Measurements from ENCODE around the gene LCN6. TPM values are rescaled to one million over a fixed set of nuclear protein-coding genes. Genes with fewer than 3 reads are reported as not detected.
A peak's percentile ranks its signal among the peaks of the same experiment; 100 is the strongest.

Gene LCN6
- total RNA-seq, 4 donors from 2014 or later = 16.2 to 31.4 (median 22.7) TPM

DNA sequence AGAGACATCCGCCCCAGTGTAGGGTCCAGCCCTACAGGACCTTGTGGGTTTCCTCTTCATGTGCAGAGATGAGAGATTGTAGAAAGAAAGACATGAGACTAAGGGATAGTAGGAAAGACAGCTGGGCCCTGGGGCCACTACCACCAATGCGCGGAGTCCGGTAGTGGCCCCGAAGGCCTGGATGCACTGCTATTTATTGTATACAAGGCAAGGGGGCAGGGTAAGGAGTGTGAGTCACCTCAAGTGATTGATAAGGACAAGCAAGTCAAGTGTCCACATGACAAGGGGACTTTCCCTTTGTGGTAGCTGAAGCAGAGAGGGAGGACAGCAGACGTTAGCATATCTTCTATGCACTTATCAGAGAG lies 36.7 kb upstream of the LCN6 start:
- H3K9me3 ChIP-seq = no peaks in the 10 kb centered on the region
- WGBS, 2 donors (ENCODE audit: low coverage in 1 of 2) = 85 to 100% methylated on average over 1 to 6 of the region's 6 CpGs
- no peaks in the 10 kb centered on the region for H3K27me3 ChIP-seq
- no peak for ATAC-seq
- no peak overlapping the region for H3K4me3 ChIP-seq
- TF ChIP-seq POLR2A (IDR thresholded peaks at IDR 0.05) (no peak), CTCF (IDR thresholded peaks at IDR 0.05) (no peak), EP300 (IDR thresholded peaks at IDR 0.05) (no peak), POLR2AphosphoS5 (IDR thresholded peaks at IDR 0.05) (no peak)
- H3K27ac ChIP-seq = no peak overlapping the region
- no peaks in the 10 kb centered on the region for H3K36me3 ChIP-seq
- peaks cover 0 to 12% (median 0%) of the 10 kb centered on the region in 3 donors for H3K4me1 ChIP-seq

DNA sequence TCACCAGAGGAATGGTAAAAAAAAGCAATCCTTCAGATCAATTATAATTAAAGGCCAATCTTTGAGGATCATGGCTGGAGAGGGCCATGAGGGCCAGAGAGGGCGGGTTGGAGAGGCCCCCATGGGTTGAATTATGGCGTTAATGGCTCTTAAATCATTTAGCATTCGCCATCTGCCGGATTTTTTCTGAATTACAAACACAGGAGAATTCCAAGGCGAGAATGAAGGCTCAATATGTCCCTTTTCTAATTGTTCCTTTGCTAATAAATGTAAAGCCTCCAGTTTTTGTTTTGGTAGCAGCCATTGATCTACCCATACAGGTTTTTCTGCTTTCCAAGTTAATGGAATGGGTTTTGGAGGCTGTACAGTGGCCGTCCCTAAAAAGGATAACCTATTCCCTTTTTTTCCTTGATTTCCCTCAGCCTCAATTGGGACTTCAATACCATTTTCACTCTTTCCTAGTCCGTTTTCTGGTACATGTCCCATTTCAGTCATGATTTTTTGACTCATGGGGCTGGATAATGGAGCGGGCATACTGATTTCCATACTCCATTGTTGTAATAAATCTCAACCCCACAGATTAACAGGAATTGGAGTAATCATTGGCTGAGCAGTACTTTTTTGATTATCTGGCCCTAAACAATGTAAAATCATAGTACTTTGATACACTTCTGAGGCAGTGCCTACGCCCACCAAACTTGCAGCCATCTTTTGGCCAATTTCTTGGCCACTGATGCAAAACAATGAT lies 36.1 kb upstream of the LCN6 start:
- ATAC-seq = no peak
- 53 to 55% methylated on average over 9 of the region's 9 CpGs for WGBS, 2 donors (ENCODE audit: low coverage in 1 of 2)
- Histone ChIP-seq H3K4me3 (no peak overlapping the region), H3K36me3 (no peaks in the 10 kb centered on the region), H3K27me3 (no peaks in the 10 kb centered on the region), H3K9me3 (no peaks in the 10 kb centered on the region), H3K27ac (no peak overlapping the region), H3K4me1 (peaks cover 0 to 9% (median 0%) of the 10 kb centered on the region in 3 donors)
- TF ChIP-seq EP300 (IDR thresholded peaks at IDR 0.05) (no peak), CTCF (IDR thresholded peaks at IDR 0.05) (peak; percentile 42 to 63 (median 56))

DNA sequence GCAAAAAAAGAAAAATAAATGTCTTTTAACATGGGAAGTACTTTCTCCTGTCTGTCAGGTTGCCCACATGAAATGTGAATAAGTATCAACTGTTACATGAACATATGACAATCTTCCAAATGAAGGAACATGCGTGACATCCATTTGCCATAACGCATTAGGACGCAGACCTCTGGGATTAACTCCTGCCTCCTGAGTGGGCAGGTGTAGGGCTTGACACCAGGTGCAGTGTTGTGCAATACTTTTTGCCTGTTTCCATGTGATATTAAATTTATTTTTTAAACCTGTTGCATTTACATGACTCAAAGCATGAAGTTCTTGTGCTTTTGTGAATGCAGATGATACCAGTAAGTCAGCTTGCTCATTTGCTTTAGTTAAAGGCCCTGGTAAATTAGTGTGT lies 34.1 kb upstream of the LCN6 start:
- TF ChIP-seq EP300 (IDR thresholded peaks at IDR 0.05) (no peak), POLR2AphosphoS5 (IDR thresholded peaks at IDR 0.05) (no peak), POLR2A (IDR thresholded peaks at IDR 0.05) (no peak), CTCF (IDR thresholded peaks at IDR 0.05) (no peak)
- no peak for ATAC-seq
- no peak overlapping the region for H3K4me3 ChIP-seq
- WGBS, 2 donors (ENCODE audit: low coverage in 1 of 2) = 93 to 97% methylated on average over 3 of the region's 3 CpGs
- no peak overlapping the region for H3K27ac ChIP-seq
- peaks cover 0 to 2% (median 0%) of the 10 kb centered on the region in 3 donors for H3K4me1 ChIP-seq
- H3K9me3 ChIP-seq = no peaks in the 10 kb centered on the region
- H3K36me3 ChIP-seq = no peaks in the 10 kb centered on the region
- no peaks in the 10 kb centered on the region for H3K27me3 ChIP-seq

- WGBS, 2 donors (ENCODE audit: low coverage in 1 of 2) = 50 to 79% methylated on average over 2 to 5 of the region's 5 CpGs
- H3K4me1 ChIP-seq = no peaks in the 10 kb centered on the region
- no peak overlapping the region for H3K4me3 ChIP-seq
- TF ChIP-seq POLR2A (IDR thresholded peaks at IDR 0.05) = no peak
- no peak for TF ChIP-seq POLR2AphosphoS5 (IDR thresholded peaks at IDR 0.05)
- no peaks in the 10 kb centered on the region for H3K9me3 ChIP-seq
- no peaks in the 10 kb centered on the region for H3K36me3 ChIP-seq
- no peak for ATAC-seq
- H3K27ac ChIP-seq = no peak overlapping the region
- H3K27me3 ChIP-seq = no peaks in the 10 kb centered on the region
Measured at GRCh38 chr9:136779808-136780207, 31.5 kb upstream of the LCN6 start.

- H3K27me3 ChIP-seq = no peaks in the 10 kb centered on the region
- no peaks in the 10 kb centered on the region for H3K4me1 ChIP-seq
- H3K36me3 ChIP-seq = no peaks in the 10 kb centered on the region
- H3K27ac ChIP-seq = no peak overlapping the region
- H3K9me3 ChIP-seq = peaks cover 0 to 3% (median 0%) of the 10 kb centered on the region in 3 donors
- no peak overlapping the region for H3K4me3 ChIP-seq
- ATAC-seq = no peak
- TF ChIP-seq POLR2AphosphoS5 (IDR thresholded peaks at IDR 0.05) (no peak), POLR2A (IDR thresholded peaks at IDR 0.05) (no peak), EP300 (IDR thresholded peaks at IDR 0.05) (no peak), CTCF (IDR thresholded peaks at IDR 0.05) (no peak)
- WGBS, 2 donors (ENCODE audit: low coverage in 1 of 2) = 66 to 84% methylated on average over 10 to 14 of the region's 14 CpGs
Measured at GRCh38 chr9:136777359-136777758, 29.0 kb upstream of the LCN6 start.
